GM12872 (cell line): ENCODE measurements around the gene ABLIM1.

Source experiments
- CTCF ChIP-seq: IDR thresholded peaks from 3 replicates; pipeline ENCODE4 v1.5.1; 2011; ENCODE audit warnings: low read depth, mild to moderate bottlenecking, low read length, moderate library complexity; ENCODE audit not compliant: insufficient read depth

Gene ABLIM1

DNA sequence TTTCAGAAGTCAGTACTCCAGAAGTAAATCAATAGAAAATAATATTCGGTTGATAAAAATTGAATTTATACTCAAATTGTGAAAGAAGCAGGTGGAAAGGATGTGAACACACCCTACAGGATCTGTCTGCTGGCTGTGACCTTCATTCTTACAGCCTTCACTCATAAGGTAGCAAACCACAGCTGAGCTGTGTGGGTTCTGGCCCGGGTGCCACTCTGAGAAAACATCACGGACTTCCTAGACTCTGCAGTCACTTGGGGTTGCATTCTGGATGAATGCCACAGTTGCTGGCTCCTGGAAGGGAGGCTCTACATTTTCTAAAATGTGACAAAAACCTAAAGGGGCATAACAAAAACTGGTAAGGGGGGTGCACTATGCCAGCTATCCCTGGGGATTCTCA lies 36.0 kb upstream of the ABLIM1 start:
- TF ChIP-seq CTCF: no peak

- TF ChIP-seq CTCF: no peak
Observed at GRCh38 chr10:114691442-114691941, 33.4 kb upstream of the ABLIM1 start.

GRCh38 chr10:114688786-114689185 lies 30.7 kb upstream of the ABLIM1 start:
- TF ChIP-seq CTCF: no peak

DNA sequence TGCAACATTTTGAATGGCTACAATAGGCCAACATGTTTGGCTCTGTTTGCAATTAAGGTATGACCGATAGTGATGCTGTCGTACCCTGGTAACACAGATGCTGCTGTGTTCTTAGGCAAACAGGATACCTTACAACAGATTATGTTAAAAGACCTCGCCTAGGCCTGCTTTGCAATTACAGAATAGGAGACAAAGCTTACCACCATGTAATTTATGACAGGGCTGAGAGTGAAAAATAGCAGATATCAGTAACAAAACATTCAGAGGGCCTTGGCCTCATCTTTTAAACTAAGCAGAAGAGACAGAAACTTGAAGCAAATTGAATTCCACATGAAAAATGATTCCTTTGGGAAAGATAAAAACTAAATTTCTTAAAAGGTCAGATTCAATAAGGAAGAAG lies 29.4 kb upstream of the ABLIM1 start:
- TF ChIP-seq CTCF: no peak

DNA sequence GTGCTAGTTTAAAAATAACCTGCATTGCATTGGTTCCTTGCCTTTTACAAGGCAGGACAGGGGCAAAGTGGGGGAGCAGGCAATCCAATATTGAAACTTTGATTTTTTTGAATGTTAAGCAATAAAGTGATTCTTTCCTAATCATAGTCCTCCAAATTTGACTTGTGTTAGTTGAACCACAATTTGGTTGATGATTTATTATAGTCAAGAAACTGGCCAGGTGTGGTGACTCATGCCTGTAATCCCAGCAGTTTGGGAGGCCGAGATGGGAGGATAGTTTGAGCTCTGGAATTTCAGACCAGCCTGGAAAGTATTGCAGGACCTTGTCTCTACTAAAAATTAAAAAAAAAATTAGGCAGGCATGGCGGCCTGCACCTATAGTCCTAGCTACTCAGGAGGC lies 27.9 kb upstream of the ABLIM1 start:
- no peak for TF ChIP-seq CTCF

- no peak for TF ChIP-seq CTCF
Observed at GRCh38 chr10:114685456-114685855, 27.4 kb upstream of the ABLIM1 start.

GRCh38 chr10:114684822-114685209 lies 26.7 kb upstream of the ABLIM1 start:
- no peak for TF ChIP-seq CTCF
